ENCODE results near the gene FRMD6.

DNA sequence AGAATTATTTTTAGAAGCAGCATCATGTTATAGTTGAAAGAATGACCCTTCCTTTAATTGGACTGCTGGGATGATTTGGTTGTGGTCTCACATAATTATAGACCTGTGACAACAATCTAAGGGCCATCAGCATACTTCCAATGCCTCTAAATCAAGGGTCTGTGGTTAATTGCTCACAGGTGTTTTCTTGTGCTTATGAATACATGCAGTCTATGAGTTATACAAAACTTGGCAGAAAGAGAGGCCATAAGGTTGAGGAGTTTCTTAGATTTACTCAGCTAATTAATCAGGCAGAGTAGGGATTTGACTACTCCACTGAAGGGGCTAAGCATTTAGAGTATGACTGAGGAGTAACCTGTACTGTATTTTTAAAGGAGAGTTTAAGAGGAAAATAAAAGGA lies 37.0 kb upstream of the FRMD6 start:
- TF ChIP-seq POLR2A (IDR thresholded peaks at IDR 0.05; ENCODE audit: low read length) (no peak), GATA1 (IDR thresholded peaks at IDR 0.05; ENCODE audit: low read depth, low read length) (no peak)

Data from erythroblast (primary cell).